ENCODE measurements around the gene ARHGAP40.

GRCh38 chr20:38674765-38675133 lies 73.1 kb downstream of the ARHGAP40 start:
- TF ChIP-seq CTCF (conservative IDR thresholded peaks at IDR 0.05 in 1 of 2, IDR thresholded peaks at IDR 0.05 in 1 of 2; ENCODE audit: low read depth in 1 of 2, low read length in 2 of 2) (no peak), EZH2 (IDR thresholded peaks at IDR 0.05; ENCODE audit: low read length, missing control alignments) (no peak)
